ENCODE data around the gene EIF2B5. TPM values are rescaled to one million over a fixed set of nuclear protein-coding genes. Genes with fewer than 3 reads are reported as not detected.
A peak's percentile ranks its signal among the peaks of the same experiment; 100 is the strongest.
"Not testable (repeated sequence)": the region's sequence is repeated elsewhere in the genome, so short reads cannot be mapped to it uniquely, and the experiment has no call there.

The EIF2B5 gene
- total RNA-seq, 4 donors from 2014 or later: 28.5 to 50.3 (median 38.7) TPM

DNA sequence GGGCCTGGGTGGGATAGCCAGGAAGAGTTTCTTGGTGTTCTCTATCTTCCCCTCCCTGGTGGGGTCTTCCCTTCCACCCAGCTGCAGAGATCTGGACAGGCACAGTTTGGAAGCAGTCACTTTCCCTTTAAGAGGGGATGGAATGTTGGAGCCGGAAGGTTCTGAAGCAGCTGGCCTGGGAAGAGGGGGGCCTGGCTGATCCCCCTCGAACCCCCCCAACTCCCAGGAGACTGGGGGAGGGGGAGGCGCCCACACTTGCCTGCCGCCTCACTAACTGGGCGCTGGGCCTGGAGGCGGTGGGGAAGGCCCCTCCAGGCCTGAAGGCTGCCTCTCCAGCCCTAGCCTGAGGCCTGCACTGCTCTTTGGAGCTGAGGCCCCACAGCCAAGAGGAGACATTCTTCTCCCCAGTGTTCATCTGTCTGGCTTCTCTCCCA is 21.4 kb downstream of the EIF2B5 start:
- TF ChIP-seq, protein P1, sequence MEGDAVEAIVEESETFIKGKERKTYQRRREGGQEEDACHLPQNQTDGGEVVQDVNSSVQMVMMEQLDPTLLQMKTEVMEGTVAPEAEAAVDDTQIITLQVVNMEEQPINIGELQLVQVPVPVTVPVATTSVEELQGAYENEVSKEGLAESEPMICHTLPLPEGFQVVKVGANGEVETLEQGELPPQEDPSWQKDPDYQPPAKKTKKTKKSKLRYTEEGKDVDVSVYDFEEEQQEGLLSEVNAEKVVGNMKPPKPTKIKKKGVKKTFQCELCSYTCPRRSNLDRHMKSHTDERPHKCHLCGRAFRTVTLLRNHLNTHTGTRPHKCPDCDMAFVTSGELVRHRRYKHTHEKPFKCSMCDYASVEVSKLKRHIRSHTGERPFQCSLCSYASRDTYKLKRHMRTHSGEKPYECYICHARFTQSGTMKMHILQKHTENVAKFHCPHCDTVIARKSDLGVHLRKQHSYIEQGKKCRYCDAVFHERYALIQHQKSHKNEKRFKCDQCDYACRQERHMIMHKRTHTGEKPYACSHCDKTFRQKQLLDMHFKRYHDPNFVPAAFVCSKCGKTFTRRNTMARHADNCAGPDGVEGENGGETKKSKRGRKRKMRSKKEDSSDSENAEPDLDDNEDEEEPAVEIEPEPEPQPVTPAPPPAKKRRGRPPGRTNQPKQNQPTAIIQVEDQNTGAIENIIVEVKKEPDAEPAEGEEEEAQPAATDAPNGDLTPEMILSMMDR (IDR thresholded peaks at IDR 0.05): no peak
- no peak for DNase-seq (ENCODE audit: low spot score)

DNA sequence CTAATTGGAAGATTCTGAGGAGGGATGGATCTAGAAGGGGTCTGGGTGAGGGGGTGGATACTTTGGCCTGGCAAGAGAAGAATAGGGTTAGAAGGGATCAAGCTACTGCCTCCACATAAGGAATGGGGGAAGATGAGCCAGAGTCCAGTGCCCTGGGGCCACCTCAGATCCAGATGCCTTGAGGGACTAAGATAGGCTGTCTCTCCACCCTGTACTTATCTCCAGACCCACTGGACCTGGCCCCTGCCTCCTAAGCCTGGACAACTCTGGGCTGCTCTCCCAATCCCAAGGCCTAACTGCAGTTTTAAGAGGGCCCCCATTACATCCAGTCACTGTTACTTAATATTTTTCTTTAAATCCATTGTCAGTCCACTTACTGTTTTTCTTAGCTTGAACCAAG is 22.0 kb downstream of the EIF2B5 start:
- TF ChIP-seq, protein P1 (IDR thresholded peaks at IDR 0.05): no peak
- ATAC-seq (ENCODE audit: low FRiP score) (peak; percentile 9), DNase-seq (ENCODE audit: low spot score) (no peak)

More for the DNA sequence above, 21.4 kb downstream of the EIF2B5 start:
- ATAC-seq (ENCODE audit: low FRiP score): peak; percentile 54

DNA sequence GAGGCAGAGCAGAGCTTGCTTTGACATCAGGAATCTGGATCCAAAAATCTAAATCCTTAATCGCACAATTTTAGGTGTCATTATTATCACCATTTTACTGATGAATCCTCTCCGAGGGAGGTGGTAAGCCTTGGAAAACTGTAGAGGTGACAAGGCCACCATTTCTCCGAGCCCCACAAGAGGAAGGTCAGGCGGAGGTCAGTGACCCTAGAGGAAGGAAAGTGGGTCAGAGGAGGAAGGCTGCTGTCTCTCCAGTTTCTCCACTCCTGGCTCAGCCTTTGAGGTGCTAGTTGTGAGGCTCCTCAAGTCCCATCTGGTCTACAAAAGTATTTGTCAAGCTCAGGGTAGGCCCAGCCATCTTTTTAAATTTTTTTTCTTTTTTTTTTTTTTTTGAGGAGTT is 23.2 kb downstream of the EIF2B5 start:
- DNase-seq (ENCODE audit: low spot score) (no peak), ATAC-seq (ENCODE audit: low FRiP score) (no peak)
- TF ChIP-seq, protein P1 (IDR thresholded peaks at IDR 0.05): no peak

DNA sequence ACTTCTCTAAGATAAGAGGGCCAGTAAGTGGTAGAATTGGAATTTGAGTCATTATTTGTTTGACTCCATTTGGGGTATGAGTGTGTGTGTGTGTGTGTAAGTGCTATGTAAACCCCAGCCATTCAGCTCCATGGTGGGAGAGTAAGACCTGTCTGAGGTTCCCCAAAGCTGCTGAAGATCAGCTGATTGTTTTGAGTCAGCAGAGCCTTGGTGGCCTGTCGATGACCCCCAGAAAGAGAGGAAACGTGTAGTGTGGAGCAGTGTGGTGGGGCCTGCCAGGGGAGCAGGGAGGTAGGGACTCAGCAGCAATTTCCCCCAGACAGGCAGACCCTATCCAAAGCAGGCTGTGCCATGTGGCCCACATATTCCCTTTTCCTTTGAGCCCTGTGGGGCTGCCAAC is 25.3 kb downstream of the EIF2B5 start:
- DNase-seq (ENCODE audit: low spot score) (no peak), ATAC-seq (ENCODE audit: low FRiP score) (peak; percentile 25)
- TF ChIP-seq, protein P1 (IDR thresholded peaks at IDR 0.05): no peak

DNA sequence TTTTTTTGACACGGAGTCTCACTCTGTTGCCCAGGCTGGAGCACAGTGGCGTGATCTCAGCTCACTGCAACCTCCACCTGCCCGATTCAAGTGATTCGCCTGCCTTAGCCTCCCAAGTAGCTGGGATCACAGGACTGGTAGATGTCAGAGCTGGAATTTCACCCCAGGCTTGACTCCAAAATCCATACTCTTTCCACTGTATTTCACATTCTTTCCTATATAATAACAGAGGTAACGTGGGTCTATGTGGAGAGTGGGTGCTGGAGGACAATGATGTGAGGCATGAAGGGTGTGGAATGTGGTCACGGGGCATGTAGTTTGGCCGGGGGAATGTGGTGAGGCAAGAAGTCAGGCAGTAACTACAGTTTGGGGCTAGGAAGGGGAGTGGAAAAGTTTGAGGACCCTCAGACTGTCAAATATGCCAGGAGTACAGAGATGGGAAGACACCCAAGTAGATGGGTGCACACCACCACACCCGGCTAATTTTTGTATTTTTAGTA is 27.5 kb downstream of the EIF2B5 start:
- DNase-seq (ENCODE audit: low spot score); ATAC-seq (ENCODE audit: low FRiP score): not testable (repeated sequence)

DNA sequence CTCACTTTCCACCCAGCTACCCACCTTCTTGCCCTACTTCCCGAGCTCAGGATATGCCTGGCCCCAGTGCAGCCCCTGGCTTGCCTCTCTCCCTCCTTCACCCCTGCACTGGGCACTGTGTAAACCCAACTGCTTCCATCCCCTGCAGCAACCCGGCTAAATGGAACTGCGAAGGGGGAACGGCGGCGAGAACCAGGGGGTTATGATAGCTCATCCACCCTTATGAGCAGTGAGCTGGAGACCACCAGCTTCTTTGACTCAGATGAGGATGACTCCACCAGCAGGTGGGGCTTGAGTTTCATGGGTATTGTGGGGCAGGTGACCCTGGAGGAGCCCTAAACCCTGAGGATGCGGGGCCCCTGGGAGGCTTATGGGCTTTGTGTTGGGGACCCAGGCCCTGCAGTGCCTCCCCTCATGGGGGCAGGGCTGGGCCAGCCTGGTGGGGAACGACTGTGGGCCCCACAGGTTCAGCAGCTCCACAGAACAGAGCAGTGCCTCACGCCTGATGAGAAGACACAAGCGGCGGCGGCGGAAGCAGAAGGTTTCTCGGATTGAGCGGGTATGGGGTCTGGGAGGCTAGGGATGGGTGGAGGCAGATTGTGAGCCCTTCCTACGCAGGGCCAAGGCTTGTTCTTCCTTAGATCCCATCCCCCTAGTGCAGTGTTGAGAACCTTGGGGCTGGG is 29.6 kb downstream of the EIF2B5 start:
- TF ChIP-seq, protein P1 (IDR thresholded peaks at IDR 0.05): no peak
- no peak for DNase-seq (ENCODE audit: low spot score)
- ATAC-seq (ENCODE audit: low FRiP score): no peak

DNA sequence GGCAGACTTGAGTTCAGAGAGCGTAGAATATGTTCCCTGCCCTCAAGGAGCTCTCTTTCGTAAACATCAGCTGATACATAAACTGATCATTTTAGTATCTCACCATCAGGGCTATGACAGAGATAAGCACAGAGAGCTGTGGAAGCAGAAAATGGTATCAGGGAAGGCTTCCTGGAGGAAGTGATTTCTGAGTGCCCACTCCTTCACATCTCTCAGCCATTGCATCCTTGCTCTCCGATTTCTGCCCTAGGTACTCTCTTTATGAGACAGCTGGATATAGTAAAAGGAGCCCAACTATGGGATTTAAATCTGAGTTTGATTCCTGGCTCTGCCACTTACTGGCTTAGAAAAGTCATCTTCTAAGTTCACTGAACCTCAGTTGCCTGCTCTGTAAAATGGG is 30.4 kb downstream of the EIF2B5 start:
- no peak for DNase-seq (ENCODE audit: low spot score)
- TF ChIP-seq, protein P1 (IDR thresholded peaks at IDR 0.05): no peak
- no peak for ATAC-seq (ENCODE audit: low FRiP score)
